Brain microvascular endothelial cell (primary cell): Measurements from ENCODE around the gene TACC2.
"Not testable (repeated sequence)": the region's sequence is repeated elsewhere in the genome, so short reads cannot be mapped to it uniquely, and the experiment has no call there.

Source experiments
- DNase-seq: peaks from one replicate; pipeline ENCODE4 v3.0.0-alpha.2; 2020
- H3K27ac ChIP-seq: fragments of 250-450 bp; sonication (Bioruptor Pico); 2 replicates; pipeline ENCODE4 v1.5.1; 2020; ENCODE audit warnings: mild to moderate bottlenecking, moderate library complexity
- H3K27me3 ChIP-seq: fragments of 250-450 bp; sonication (Bioruptor Pico); replicated peaks from 2 replicates; pipeline ENCODE4 v1.5.1; 2020; ENCODE audit warnings: mild to moderate bottlenecking
- H3K36me3 ChIP-seq: fragments of 250-450 bp; sonication (Bioruptor Pico); replicated peaks from 2 replicates; pipeline ENCODE4 v1.5.1; 2020; ENCODE audit warnings: mild to moderate bottlenecking
- H3K4me3 ChIP-seq: 2 replicates; pipeline ENCODE4 v1.5.1; 2011; ENCODE audit warnings: low read depth, mild to moderate bottlenecking, control low read depth, low read length, moderate library complexity
- CTCF ChIP-seq: IDR thresholded peaks from 2 replicates; pipeline ENCODE4 v1.5.1; 2011; ENCODE audit warnings: low read depth, mild to moderate bottlenecking, moderate library complexity, low read length, control low read depth, inconsistent platforms; ENCODE audit errors: missing control alignments
- in situ Hi-C: cut with HindIII; loops from 2 replicates; pipeline ENCODE4 v1.10.0; 2017; ENCODE audit warnings: low sequenced_read_pairs, low pct_ligation_motif_present

TACC2 gene

GRCh38 chr10:122012731-122013130 lies 23.8 kb downstream of the TACC2 start:
- Histone ChIP-seq H3K27ac (no peak overlapping the region), H3K36me3 (no peaks in the 10 kb centered on the region), H3K27me3 (no peaks in the 10 kb centered on the region), H3K4me3 (no peak overlapping the region)
- TF ChIP-seq CTCF, result no peak
- in situ Hi-C loops, result no loop called here
- DNase-seq, result no peak

- no peak for TF ChIP-seq CTCF
- no peaks in the 10 kb centered on the region for H3K27me3 ChIP-seq
- DNase-seq, result no peak
- H3K4me3 ChIP-seq, result no peak overlapping the region
- no peaks in the 10 kb centered on the region for H3K36me3 ChIP-seq
- in situ Hi-C loops, result no loop called here
- no peak overlapping the region for H3K27ac ChIP-seq
These were observed 24.4 kb downstream of the TACC2 start for GRCh38 chr10:122013311-122013780.

GRCh38 chr10:122014652-122015248 lies 25.8 kb downstream of the TACC2 start:
- Histone ChIP-seq H3K27me3 (peaks cover 3% of the 10 kb centered on the region), H3K36me3 (no peaks in the 10 kb centered on the region), H3K4me3 (no peak overlapping the region), H3K27ac (no peak overlapping the region)
- in situ Hi-C loops, result no loop called here
- no peak for TF ChIP-seq CTCF
- no peak for DNase-seq

GRCh38 chr10:122017926-122018325 lies 29.0 kb downstream of the TACC2 start:
- H3K36me3 ChIP-seq, H3K27ac ChIP-seq, in situ Hi-C loops, H3K4me3 ChIP-seq, H3K27me3 ChIP-seq, DNase-seq: not testable (repeated sequence)

GRCh38 chr10:122018491-122018890 lies 29.5 kb downstream of the TACC2 start:
- no peak for TF ChIP-seq CTCF
- no peak for DNase-seq
- Histone ChIP-seq H3K36me3 (no peaks in the 10 kb centered on the region), H3K27me3 (peaks cover 3% of the 10 kb centered on the region), H3K4me3 (no peak overlapping the region), H3K27ac (no peak overlapping the region)
- in situ Hi-C loops, result no loop called here

GRCh38 chr10:122018951-122019413 lies 30.0 kb downstream of the TACC2 start:
- Histone ChIP-seq H3K4me3 (no peak overlapping the region), H3K27me3 (peaks cover 3% of the 10 kb centered on the region), H3K27ac (no peak overlapping the region), H3K36me3 (no peaks in the 10 kb centered on the region)
- DNase-seq, result no peak
- no peak for TF ChIP-seq CTCF
- in situ Hi-C loops, result no loop called here
